CD4-positive, alpha-beta T cell treated with Interleukin-4 for 4 hours (primary cell): Measurements from ENCODE around the gene GNAQ.

Source experiments
- DNase-seq: peaks from one replicate; pipeline ENCODE4 v3.0.0-alpha.2; 2020

The GNAQ gene

DNA sequence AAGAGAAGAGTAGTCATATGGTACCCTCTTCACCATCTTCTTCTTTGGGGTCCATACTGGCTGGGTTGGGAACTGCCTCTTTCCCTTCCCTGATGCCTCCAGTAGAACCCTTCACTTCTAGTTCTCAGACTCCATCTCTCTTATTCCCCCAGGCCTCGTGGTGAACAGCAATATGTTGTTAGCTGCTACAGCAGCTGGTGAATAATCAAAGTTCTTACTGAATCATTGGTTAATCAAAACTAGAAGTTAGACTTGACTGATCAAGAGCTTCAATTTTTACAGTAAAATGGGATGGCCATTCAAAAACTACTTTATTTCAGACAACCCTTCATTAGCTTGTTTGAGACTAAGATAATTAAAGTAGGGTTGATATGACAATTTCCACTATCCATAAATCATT, 192.6 kb downstream of the GNAQ start:
- DNase-seq, result no peak

DNA sequence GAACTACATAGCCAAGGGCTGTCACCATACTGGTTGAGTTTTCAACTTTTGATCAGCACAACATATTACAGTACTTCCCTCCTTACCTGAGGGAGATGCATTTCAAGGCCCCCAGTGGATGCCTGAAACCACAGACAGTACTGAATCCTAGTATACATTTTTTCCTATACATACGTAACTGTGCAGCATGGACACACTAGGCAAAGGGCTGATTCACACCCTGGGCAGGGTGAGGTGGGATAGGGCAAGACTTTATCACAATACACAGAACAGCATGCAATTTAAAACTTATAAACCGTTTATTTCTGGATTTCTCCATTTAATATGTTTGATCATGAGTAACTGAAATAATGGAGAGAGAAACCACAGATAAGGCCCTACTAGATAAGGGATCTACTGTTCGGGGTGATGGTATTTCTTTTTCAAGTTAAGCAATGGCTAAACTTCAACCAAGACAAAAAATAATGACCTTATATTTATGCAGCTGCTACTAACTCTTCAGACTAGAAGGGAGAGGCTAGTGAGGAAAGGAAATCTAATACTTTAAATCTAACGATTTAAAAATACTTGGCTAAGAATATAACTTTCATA, 196.6 kb downstream of the GNAQ start:
- no peak for DNase-seq

DNA sequence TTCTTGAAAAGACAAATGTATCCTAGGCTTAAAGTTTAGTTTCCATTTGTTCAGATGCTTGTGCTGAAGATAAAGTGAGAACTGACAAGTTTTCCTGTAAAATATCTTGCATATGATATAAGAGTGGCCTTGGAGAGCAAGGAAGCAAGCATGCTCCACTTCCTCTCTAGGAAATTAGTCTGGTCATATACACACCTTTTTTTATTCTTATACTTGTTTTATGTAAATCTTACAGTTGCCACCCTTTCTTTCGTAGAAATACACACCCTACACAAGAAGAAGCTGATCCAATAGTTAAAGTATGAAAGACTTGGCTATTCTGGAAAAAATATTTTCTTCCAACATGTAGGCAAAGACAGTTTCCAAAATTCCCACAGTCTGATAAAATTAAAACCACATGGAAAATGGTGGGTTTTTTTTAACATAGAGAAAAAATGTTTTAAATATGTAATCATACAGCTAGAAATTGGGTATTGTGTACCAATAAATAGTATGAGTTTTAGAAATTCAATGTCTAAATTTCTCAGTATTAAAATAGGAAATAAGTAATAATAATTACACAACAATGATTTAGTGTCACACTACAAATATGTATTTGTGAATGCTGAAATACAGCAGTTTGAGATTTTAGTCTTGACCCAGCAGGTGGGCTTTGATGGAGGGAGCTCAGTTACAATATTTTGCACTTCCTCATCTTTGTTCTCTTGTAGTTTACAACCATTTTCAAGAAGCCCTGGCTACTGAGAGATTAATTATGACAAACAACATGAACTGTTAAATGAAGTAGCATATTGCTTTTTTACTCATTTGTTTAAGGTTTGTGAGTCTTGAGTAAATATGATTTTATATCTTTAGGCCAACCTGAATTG, 197.8 kb downstream of the GNAQ start:
- DNase-seq, result no peak

DNA sequence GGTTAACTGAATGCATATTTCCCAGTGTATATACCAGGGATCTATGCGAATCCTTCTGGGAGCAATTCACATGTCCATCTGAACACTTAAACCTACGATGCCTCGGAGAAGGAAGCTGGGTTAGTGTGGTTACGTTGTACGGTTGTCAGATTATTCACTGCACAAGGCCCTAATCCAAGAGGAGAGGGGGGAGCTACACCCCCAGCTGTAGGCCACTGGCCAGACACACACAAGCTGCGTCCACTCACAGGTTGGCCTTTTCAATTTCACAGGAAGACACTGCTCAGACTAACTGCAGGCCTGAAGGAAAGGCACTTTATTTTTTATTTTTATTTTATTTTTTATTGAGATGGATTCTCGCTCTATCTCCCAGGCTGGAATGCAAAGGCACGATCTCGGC, 199.0 kb downstream of the GNAQ start:
- no peak for DNase-seq

DNA sequence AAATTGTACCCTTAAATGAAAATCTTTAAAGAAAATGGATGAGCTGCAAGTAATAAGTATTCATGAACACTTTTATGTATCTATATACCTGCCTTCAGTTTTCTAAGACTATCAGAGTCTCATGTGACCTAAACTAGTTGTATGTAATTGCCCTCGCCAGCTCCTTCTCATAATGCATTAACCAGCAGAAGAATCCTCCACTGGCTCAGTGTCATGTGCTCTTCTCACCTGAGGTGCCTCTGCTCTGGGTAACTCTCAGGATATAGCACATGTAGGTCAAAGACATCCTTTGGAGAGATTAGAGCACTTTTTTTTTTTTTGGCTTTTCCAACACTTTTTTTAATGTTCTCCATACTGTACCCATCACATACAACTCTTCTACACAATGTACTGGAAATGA, 199.8 kb downstream of the GNAQ start:
- DNase-seq, result no peak

DNA sequence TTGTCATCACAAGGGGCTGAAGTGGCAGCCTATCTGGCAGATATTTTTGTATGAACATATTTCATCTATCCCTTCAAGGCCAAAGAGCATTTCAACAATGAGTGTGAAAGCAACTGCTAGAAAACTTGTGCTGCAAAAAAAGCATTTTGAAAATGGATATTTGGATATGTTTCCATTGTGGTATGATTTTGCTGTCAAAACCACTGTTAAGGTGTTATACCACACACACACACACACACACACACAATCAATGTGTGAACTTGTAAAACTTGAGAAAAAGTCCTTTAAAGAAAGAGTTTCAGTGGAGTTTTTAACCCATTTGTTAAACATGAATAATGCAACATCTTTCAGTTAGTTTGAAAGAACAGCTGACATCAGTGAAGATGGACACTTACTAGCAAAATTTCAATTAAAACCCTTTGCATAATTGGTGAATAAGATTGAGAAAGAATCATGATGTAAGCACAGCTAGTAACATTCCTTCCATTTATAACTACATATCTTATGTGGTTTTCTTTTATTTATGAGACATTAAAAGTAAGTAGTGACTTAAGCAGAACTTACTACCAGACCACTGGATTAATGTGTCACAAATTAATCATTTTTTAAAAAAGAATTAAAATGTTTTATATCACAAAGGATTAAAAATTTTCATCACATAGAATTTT, 200.9 kb downstream of the GNAQ start:
- DNase-seq, result no peak

DNA sequence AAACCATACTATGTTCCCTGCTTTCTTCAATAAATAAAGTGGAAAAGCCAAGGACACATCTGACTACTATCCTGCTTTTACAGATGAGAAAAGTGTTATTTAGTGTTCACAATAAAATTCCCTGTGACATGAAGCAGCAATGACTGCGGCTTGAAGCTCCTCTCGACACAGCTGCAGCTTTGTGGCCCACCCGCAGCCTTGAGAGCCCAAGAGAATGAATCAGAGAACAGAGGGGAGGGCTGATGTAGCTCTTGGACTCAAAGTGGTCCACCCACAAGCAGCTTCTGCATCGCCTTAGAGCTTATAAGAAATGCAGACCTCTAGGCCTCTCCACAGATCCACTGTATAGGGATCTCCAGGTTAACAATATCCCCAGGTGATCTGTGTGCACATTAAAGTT, 202.2 kb downstream of the GNAQ start:
- no peak for DNase-seq

DNA sequence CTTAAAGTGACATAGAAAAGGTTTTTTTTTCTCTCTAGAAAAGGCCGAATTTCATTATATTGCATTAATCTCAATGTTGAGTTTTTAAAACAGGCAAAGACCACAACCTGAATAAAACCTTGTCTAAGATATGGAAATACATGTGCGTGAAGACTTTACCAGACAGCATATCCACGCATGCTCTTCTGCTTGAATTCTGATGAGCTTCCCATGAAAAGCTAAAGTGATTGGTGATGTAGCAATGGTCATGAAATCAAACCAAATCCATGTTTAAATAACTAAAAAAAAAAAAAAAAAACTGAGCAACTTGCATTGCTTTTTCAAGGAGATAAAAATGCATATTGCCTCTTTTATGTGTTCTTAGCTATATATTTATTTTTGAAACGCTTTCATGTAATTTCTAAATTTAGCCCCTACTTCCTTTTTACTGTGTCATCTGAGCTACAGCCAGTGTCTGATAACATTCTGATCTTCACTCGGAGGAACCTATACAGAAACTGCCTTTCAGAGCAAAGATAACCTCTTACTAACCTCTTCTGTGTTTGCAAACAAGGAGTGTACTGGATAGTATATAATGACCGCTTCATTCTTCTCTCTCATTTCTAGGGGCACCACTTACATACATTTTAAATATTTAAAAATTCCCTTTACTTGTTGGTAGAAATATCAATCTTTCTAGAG, 204.4 kb downstream of the GNAQ start:
- DNase-seq, result no peak

DNA sequence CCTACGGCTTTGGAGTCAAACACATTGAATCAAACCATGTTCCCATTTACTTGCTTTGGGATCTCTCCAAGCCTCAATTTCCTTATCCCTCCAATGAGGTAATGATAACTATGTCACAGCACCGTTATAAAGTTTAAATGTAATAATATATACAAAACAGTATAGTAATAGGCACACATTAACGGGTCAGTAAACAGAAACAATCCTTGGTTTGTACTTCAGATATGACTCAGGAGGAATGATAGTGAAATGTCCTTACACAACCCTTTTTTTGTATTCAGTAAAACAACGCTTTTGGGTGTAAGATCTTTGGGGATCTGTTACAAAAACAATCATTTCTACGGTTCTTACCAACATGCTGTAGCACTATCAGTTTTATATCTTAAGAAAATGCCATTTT, 205.0 kb downstream of the GNAQ start:
- DNase-seq, result no peak

DNA sequence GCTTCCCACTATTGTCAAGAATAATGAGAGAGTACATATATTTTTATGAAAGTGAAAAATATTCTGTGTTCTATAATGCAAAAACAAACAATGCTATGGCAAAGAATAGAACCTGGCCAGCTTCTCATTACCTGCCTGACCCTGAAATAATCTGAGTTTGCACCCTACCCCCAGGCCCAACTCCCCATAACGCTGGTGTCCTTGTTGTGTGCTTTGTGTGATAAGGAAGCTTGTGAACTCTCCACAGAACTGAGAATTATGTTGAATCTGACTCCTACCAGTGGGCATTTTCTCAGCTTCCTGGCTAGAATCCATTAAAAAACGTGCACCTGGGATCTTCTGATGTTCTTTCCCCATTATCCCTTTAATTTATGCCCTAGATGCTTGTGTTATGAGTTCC, 205.5 kb downstream of the GNAQ start:
- DNase-seq, result no peak

DNA sequence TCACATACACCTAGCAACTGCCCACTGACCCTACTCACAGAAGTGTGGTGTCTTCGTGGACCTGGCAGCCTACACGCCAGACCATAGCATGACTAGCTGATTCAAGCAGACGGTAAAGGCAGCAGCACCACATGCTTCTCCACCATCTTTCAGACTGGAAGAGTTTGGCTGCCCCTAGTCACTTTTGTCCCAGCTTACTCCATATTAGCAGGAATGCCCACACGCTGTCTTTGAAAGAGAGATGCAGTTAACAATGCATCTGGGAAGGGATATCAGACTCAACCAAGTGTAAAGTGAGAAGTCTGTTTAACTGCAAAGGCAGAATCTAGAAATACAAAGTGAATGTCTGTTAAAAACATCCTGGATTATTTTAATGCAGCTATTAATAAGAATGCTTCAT, 206.2 kb downstream of the GNAQ start:
- no peak for DNase-seq

DNA sequence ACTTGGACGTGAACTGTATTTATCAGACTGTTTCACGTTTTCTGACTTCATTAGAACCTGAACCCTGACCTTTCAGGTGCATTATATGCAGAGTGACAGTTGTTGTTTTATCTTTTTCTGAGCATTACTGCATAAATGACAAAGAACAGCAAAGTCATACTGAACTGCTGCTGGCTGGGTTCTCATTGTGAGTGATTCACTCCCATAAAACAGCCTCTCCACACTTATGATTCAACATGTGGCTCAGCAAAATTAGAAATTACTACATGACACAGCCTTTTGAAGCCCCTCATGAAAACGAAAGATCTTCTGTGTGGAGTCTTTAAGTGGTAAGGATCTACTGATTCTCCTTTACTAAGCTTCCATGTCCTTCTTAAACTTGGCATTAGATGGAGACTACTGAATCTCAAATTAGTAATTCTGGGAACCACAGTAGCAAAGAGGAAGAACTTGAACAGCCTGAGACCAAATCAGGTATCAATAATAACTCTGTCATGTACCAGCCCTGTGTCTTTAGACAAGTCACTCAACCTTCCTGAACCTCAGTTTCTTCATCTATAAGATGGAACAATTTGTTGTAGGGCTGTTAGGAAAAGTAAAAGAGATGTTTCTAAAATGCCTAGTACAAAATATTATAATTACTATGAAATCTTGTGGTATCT, 211.2 kb downstream of the GNAQ start:
- peak; percentile 10 for DNase-seq

DNA sequence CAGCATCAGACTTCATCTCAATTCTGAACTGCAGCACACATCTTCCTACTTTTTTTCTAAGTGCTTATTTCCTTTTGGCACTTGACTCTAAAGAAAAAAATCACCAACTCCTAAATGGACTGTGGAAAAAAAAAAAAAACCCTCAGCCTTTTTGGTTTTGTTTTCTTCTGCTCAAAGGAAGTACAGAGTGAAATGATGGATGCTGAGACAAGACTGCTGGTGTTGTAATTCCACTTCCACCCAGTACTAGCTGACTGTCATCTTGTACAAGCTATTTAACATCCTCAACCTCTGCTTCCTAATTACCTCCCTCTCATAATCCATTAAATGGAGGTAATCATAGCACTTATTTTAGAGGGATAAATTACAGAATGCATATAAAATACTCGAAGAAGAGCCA, 212.0 kb downstream of the GNAQ start:
- DNase-seq, result no peak

DNA sequence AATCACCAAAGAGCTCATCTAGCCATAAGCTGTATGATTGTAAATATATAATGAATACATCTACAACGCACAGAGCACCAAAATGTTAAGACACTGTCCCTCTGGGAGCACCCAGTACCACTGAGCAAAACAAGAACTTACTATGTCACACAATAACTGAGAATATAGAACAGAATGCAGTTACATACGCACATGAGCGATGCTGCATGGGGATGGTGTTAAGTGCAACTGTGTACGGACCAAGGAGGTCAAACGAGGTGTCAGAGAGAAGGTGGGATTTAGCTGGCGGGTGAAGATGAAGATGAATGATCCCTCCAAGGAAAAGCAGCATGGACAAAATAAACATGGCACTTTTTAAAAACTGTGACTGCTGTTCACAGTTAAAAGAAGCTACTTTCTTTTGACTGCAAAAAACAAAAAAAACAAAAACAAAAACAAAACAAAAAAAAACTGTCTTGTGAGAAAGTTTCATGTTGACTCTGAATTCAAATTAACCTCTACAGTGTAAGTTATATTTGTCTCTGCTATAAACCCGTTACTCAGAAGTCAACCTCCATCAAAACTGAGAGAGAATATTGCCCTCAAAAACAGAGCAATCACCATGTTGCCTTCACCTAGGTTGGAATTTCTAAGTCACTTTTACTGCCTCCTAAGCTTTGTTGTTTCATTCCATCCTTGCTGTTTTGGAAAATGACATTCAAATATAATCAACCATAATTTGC, 213.9 kb downstream of the GNAQ start:
- no peak for DNase-seq

DNA sequence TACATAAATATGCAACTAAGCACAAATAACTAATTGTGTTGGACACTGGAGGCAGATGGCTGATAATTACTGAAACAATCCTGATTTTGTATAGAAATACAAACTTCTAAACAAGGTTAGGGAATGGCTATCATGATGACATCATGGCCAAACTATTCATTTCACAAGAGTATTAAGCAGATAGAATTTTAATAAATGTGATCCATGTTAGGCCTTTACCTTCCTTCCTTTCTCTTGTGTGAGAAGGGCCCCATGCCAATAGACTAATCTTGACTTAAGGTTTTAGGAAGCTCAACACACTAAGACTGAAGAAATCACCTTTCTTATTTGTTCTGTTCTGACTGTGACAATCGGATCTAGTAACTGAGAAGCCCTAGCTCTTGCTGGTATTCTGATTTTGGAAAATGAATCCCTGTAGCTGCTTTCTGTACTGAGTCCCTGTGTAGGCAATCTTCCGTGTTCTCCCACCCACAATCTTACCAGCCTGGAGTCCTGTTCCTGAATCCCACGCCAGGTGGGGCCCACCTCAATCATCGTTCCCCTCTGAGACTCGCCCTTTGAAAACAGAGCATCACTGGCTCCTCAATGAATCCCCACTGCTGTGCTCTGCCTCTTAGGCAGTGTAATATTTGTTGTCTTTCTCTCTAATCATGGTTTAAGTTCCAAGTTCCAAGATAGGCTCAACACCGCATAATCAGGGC, 214.8 kb downstream of the GNAQ start:
- DNase-seq, result no peak

DNA sequence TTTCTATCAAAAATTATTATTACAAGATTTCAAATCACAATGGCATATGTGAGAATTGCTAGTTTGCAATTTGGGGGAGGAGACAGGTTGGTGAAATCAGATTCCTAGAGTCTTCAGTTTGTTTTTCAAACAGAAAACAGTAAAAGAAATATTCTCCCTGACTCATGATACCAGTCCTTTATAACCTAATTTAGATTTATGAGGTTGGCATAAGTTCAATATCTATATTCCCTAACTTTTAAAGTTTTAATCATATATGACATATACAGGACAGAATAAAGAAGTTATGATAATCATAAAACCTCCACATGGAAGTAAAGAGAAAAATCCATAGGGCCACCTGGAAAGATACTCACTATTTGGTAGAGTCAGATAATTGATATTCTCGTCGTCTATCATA, 216.4 kb downstream of the GNAQ start:
- DNase-seq, result no peak

DNA sequence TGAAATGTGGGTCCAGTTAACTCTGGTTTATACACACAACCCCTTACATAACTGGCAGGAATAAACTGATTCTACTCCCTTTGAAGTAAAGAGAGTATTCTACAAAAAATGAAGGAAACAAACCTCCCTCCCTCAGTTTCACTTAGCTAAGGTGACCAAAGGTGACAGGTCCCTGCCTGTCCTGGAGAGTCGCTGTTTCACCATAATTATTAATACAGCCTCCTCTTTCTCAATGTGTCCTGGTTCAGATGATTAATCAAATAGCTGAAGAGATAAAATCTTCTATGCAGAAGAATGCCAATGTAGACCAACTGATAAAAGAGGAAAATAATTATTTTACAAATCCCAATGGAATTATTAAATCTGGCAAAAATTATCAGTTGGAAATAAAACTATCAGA, 219.8 kb downstream of the GNAQ start:
- DNase-seq, result no peak

DNA sequence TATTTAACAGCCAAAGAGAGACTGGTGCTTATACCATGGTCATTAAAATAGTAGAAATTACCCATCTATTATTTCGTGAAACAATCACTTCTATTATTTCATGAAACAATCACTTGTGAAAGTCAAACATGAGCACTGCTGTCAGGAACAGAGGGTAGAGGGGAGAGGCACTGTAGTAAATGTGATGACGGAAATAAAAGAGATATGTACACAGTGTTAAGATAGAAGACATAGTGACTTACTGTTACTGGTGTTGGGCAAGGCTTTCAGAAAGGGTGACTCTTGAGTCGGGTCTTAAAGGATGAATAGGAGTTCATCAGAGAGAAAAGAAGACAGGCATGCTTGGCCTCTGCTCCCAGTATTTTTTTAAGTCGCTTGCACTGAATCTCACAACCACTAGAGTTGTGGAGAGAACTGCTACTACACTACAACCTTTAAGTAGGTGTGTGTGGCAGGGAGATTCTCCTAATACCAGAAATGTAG, 220.9 kb downstream of the GNAQ start:
- DNase-seq, result no peak

DNA sequence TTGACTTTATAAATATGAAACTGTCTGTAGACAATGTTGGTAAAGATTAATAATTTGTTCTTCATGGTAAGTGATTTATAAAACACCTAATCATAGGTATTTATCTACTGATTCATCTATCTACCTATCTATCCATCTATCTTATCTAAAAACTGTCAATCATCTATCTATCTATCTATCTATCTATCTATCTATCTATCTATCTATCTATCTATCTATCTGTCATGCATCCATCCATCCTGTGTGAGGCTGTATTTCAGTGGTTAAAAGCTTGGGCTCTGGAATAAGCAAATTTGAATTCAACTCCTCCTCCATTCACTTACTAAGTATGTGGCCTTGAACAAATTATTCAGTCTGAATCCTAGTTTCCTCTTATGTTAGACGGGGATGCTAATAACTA, 221.6 kb downstream of the GNAQ start:
- DNase-seq, result no peak

DNA sequence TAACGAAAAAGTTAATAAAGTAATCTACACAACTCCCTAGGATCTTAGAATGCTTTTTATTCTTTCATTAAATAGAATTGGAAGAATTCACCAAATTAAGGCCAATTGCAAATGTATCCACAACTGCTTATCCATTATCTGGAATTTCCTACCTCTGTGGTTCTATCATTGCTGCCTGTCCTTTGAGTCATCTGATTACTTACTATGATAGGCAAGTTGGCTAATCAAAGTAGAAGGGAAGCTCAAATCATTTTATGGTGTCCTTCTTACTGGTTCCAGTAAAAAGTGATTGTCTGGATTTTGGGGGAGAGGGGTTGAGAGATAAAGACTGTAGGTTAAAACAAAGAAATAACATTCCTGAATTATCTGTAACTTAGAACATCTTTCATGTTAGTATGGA, 222.1 kb downstream of the GNAQ start:
- DNase-seq, result no peak

DNA sequence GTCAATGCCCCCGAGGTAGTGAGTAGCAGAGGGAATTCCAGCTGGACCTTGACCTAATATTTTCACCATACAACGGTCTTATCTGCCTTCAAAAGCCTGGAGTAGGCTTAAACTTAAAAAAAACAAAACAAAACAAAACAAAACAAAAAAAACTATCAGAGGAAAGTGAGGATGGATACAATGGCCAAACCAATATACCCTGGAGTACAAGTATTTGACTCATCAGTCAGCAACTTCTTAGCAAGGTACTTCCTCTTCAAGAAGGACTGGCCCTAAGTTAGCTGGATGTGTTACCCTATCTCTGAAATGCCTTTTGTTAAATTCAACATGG, 222.9 kb downstream of the GNAQ start:
- no peak for DNase-seq
